Memory B cell (primary cell): ENCODE measurements around the gene ATP12A.

Source experiments
- ATAC-seq: fragments of 150-1000 bp; cut with Tn5 transposase; 2 replicates; pipeline ENCODE4 v1.10.0; 2021; ENCODE audit warnings: low read depth, mild to moderate bottlenecking, moderate library complexity
- DNase-seq, 2 donors: peaks; one replicate each; pipeline ENCODE4 v3.0.0; 2022; ENCODE audit warnings: low spot score in 2 of 2
- H3K27ac Mint-ChIP-seq: one replicate; pipeline ENCODE4 v1.8.0; 2022; ENCODE audit warnings: mild to moderate bottlenecking, moderate library complexity, mixed read lengths
- H3K27me3 Mint-ChIP-seq: one replicate; pipeline ENCODE4 v1.8.0; 2022; ENCODE audit warnings: mixed read lengths
- H3K36me3 Mint-ChIP-seq: one replicate; pipeline ENCODE4 v1.8.0; 2022; ENCODE audit warnings: mild to moderate bottlenecking, mixed read lengths
- H3K4me1 Mint-ChIP-seq: one replicate; pipeline ENCODE4 v1.8.0; 2022; ENCODE audit warnings: mixed read lengths
- H3K4me3 Mint-ChIP-seq: one replicate; pipeline ENCODE4 v1.8.0; 2022; ENCODE audit warnings: mild to moderate bottlenecking, moderate library complexity, mixed read lengths
- H3K9me3 Mint-ChIP-seq: one replicate; pipeline ENCODE4 v1.8.0; 2022; ENCODE audit warnings: mixed read lengths

ATP12A gene

DNA sequence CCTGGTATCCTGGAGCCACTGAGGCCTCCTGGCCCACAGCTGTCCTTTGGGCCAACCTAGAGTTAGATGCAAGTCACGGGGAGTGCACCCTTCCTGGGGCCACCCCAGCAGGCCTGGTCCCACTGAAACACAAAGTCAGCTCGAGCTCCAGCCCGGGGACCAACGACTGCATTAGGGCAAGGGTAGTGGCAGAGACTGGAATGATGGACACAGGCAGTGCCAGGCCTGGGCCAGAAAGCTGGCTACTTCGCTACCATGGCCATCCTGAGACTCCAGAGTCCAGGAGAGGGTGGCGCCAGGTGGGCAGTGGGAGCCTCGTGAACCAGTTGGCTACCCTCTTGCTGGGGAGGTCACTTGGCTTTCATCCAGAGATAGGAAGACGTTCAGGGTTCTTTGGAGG is 61.6 kb downstream of the ATP12A start:
- Mint-ChIP-seq H3K27ac (no peak overlapping the region), H3K36me3 (no peaks in the 10 kb centered on the region), H3K4me1 (no peaks in the 10 kb centered on the region), H3K4me3 (no peak overlapping the region), H3K9me3 (no peaks in the 10 kb centered on the region), H3K27me3 (peaks cover 7% of the 10 kb centered on the region)
- ATAC-seq (no peak), DNase-seq (no peak)

DNA sequence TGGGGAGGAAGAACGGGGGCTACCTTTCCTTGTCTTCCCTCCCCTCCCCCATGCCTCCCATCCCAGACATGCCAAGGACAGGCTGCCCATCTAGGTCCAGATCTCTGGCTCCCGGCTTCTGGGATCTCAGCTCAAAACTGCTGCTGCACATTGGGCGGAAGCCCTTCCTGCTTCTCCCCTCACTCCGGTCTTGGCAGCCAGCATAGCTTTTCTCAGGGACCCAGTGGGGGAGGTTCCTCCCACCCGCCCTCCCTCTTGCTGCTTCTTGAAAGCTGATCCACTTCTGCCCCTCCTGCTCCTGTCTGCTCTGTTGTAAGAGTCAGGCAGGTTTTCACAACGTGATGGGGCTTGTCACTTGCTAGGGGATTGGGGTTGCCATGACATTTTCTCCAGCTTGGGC is 62.1 kb downstream of the ATP12A start:
- DNase-seq = no peak
- Mint-ChIP-seq H3K9me3 (no peaks in the 10 kb centered on the region), H3K27me3 (peaks cover 10% of the 10 kb centered on the region), H3K4me1 (peaks cover 2% of the 10 kb centered on the region), H3K27ac (no peak overlapping the region), H3K4me3 (no peak overlapping the region), H3K36me3 (no peaks in the 10 kb centered on the region)
- no peak for ATAC-seq

DNA sequence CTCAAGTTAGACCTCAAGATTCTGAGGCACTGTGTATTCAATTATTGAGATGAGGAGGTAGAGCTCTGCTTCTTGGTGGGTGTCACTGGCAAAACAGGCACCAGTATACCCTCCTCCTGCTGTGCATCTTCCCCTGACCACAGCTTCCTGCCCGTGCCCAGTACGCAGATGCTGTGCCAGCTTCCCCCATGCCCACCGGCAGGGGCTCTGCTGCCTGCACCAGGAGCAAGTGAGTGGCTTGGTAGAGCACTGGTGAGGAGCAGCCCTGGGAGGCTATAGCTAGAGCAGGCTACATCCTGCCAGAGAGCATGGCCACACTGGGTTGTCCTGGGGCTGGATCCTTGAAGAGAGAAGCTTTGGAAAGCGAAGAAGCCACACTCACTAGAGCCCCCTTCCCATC is 62.8 kb downstream of the ATP12A start:
- no peak overlapping the region for H3K27ac Mint-ChIP-seq
- H3K36me3 Mint-ChIP-seq = no peaks in the 10 kb centered on the region
- no peak for ATAC-seq
- no peak for DNase-seq
- H3K4me1 Mint-ChIP-seq = peaks cover 5% of the 10 kb centered on the region
- H3K9me3 Mint-ChIP-seq = no peaks in the 10 kb centered on the region
- no peak overlapping the region for H3K4me3 Mint-ChIP-seq
- H3K27me3 Mint-ChIP-seq = peaks cover 12% of the 10 kb centered on the region

DNA sequence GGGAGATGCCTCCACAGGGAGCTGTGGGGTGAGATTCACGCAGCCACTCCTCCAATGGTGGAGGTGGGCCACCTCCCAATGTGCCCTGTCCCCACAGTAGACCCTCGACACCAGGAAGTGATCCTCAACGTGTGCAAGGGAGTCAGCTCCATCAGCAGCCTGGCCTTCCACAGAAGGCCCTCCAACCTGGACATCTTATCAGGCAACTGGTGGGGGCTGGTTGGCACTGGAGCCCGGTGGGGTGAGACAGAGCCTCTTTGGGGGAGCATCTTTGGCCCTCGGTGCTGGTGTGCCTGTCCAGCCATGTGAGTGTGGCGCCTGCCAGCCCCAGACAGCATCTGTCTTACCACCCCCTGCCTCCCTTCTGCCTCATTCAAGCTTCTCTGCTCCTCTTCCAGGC is 64.0 kb downstream of the ATP12A start:
- Mint-ChIP-seq H3K27me3 (peaks cover 15% of the 10 kb centered on the region), H3K27ac (no peak overlapping the region), H3K36me3 (no peaks in the 10 kb centered on the region), H3K9me3 (no peaks in the 10 kb centered on the region), H3K4me3 (no peak overlapping the region), H3K4me1 (peaks cover 6% of the 10 kb centered on the region)
- no peak for DNase-seq
- ATAC-seq = no peak

DNA sequence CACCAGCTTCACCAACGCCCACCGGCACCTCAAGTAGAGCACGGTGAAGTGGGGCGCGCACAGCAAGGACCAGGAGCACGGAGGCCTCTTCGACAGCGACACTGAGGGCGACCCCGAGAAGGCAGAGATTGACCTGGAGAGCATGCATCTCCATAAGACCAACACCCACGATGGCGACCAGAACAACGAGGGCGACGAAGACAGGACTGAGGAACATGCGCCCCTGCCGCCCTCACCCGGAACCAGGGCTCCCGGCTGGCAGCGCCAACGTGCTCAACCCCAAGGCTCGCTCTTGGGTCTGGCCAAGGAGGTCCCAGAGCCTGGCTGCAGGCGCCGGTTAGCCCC is 65.3 kb downstream of the ATP12A start:
- no peaks in the 10 kb centered on the region for H3K36me3 Mint-ChIP-seq

DNA sequence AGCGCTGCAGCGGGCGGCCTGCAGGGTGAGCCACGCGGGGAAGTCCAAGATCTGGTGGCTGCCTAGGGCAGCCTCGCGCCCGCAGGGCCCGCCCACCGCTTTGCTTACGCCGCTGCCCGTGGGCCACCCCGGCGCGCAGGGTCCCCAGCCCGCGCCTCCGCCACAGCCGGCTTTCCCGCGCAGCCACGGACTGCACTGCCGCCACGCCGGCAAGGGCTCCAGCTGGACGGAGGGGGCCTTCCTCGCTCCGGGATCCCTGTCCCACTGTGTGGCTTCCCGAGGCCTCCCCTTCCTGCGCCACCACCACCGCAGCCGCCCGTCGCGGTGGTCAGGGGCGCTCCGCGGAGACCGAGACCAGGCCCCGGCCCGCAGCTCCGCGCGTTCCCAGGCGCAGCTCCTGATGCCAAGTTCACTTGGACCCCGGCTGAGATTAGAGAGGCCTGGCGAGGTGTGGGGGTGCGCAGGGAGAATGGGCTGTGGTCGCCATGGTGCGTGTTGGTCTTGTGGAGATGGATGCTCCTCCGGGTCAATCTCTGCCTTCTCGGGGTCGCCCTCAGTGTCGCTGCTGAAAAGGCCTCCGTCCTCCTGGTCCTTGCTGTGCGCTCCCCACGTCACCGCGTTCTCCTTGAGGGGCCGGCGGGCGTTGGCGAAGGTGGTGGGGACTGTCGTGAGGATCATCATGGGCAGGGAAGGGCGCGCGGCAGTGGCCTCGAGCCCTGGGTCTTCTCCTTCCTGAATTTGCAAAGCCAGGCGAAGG is 65.8 kb downstream of the ATP12A start:
- H3K27me3 Mint-ChIP-seq = peaks cover 19% of the 10 kb centered on the region
- ATAC-seq = no peak
- peak overlapping the region; percentile 39 for H3K4me3 Mint-ChIP-seq
- DNase-seq = no peak
- peaks cover 6% of the 10 kb centered on the region for H3K4me1 Mint-ChIP-seq
- H3K9me3 Mint-ChIP-seq = no peaks in the 10 kb centered on the region
- H3K36me3 Mint-ChIP-seq = no peaks in the 10 kb centered on the region
- no peak overlapping the region for H3K27ac Mint-ChIP-seq

More for the DNA sequence above, 65.3 kb downstream of the ATP12A start:
- DNase-seq (no peak), ATAC-seq (no peak)
- Mint-ChIP-seq H3K4me3 (no peak overlapping the region), H3K4me1 (peaks cover 6% of the 10 kb centered on the region), H3K27ac (no peak overlapping the region), H3K9me3 (no peaks in the 10 kb centered on the region), H3K27me3 (peaks cover 19% of the 10 kb centered on the region)

DNA sequence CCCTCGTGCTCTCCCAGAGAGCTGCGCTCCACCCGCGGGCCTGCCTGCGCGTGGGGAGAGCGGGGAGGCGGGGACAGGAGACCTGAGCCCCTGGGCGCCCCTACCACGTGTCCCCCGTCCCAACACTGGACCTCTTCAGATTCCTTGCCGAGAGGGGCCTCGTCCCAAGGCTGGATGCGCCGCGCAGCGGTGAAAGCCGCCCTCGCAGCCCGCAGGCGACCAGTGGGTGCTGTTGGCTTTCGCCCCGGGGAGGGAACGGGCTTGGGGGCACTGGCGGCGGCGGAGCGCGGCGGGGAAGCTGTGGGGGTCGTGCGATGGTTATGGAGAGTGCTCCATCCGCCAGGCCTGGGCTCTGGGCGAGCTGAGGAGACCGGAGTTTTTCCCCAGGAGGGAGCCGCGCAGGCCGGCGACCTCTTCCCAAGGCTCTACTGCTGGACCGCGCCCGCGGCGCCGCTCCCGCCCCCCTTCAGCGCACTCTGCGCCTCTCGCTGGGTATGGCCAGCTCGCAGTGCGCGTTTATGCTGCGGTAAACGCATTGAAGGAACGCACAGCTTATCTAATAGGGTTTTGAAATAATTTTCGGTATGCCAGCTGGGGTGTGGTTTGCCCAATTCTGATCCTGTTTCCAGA is 66.5 kb downstream of the ATP12A start:
- H3K4me1 Mint-ChIP-seq = peaks cover 6% of the 10 kb centered on the region
- no peak for ATAC-seq
- H3K36me3 Mint-ChIP-seq = no peaks in the 10 kb centered on the region
- H3K27me3 Mint-ChIP-seq = peaks cover 19% of the 10 kb centered on the region
- no peak overlapping the region for H3K27ac Mint-ChIP-seq
- DNase-seq = no peak
- peak overlapping the region; percentile 58 for H3K4me3 Mint-ChIP-seq
- H3K9me3 Mint-ChIP-seq = no peaks in the 10 kb centered on the region

DNA sequence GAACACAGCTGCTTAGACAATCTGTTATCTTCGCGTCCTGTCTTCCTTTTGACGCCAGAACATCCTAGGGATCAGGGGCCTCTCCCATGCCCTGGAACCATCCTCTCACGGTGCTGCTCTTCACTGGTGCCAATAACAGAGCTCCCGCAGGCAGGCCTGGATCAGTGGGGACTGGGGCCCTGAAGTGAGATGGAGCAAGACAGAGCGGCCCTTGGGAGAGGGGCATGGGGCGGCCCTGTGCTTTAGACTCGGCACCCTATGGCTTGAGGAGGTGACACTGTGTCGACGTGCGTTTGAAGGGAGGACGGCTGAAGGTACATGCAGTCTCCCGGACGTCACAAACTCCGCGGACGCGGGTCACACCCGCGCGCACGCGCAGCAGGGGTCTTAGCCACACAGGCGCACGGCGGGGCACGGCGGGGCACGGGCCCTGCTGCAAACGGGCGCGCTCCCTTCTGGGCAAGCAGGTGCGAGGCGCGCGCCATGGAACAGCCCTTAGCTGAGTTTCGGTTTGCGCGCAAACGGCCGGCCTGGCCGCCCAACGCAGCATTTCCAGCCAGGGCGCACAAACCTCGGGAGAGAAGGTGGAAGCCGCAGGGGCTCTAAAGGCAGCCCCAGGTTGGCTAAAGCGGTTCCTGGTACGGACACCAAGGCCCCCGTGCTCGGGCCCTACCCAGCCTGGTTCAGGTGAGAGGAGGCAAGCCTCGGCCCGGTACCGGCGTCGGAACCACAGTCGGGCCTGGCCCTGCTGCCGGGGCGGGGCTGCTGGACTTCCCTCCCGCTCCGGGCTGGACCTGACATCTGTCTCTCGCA is 67.2 kb downstream of the ATP12A start:
- no peak for ATAC-seq
- no peak overlapping the region for H3K27ac Mint-ChIP-seq

DNA sequence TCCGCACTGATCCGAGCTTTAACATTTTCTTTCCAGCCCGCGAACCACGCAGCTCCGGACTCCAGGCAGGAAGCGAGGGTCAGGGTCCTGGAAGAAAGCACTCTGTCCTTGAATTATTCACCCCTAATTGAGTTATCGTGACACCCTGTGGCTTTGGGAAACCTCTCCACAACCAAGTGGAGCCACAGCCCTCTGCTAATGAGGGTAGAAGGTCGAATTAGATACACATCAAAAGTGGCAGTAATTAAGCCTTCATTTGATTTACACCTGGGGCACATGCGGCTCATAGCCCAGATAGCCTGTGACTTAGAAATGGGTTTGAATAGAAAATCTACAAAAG is 67.8 kb downstream of the ATP12A start:
- Mint-ChIP-seq H3K27me3 (peaks cover 19% of the 10 kb centered on the region), H3K4me1 (peaks cover 6% of the 10 kb centered on the region), H3K9me3 (no peaks in the 10 kb centered on the region), H3K27ac (no peak overlapping the region), H3K36me3 (no peaks in the 10 kb centered on the region), H3K4me3 (peak overlapping the region; percentile 41)
- DNase-seq = no peak
- ATAC-seq = no peak

More for the DNA sequence above, 67.2 kb downstream of the ATP12A start:
- DNase-seq = no peak
- Mint-ChIP-seq H3K4me3 (peak overlapping the region; percentile 58), H3K4me1 (peaks cover 6% of the 10 kb centered on the region), H3K27me3 (peaks cover 19% of the 10 kb centered on the region), H3K9me3 (no peaks in the 10 kb centered on the region), H3K36me3 (no peaks in the 10 kb centered on the region)

DNA sequence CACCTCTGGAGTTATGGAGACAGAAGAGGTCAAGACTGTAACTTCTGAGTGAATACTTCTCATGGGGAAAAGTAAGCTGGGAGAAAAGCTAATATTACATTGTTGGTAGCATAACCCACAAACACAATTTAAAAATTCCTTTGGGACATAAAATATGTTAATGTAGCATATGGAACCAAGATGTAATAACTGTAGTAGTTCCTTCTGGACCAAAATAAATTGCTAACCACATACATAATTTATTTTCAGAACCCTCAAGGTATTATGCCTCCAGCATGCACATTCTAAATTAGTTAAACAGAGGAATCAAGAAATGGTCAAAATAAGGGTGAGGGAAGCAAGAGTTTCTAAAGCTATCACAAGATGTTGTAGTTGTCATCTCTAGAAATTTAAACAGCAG is 79.0 kb downstream of the ATP12A start:
- Mint-ChIP-seq H3K36me3 (no peaks in the 10 kb centered on the region), H3K27me3 (peaks cover 7% of the 10 kb centered on the region), H3K4me3 (no peak overlapping the region), H3K9me3 (no peaks in the 10 kb centered on the region), H3K4me1 (no peaks in the 10 kb centered on the region), H3K27ac (no peak overlapping the region)
- DNase-seq (no peak), ATAC-seq (no peak)
